Measurements from ENCODE around the gene ITGBL1. TPM values are rescaled to one million over a fixed set of nuclear protein-coding genes. Genes with fewer than 3 reads are reported as not detected.

ITGBL1 gene
- total and polyA plus RNA-seq, 2 donors (not counting 3 experiments of a cell fraction or from before 2014, with no cell fraction given), result 4.6 to 8.8 TPM

DNA sequence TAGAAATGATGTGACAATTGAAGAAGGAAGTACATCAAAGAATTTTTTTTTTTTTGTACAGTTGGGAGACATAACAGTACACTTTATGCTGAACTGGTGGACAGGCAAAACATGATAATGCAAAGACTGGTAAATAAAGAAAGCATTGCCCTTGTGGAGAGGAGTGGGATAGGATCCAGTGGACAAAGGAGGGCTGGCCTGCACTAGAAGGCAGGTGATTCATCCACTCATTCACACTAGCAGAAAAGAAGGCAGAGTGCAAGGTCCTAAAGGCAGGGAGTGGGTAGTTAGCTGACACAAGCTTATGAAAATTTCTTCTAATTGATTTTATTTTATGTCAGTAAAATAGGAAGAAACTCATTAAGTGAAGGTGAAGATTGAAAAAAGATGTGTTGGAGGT is 18.6 kb upstream of the ITGBL1 start:
- no peak for FAIRE-seq
- H2AFZ ChIP-seq (ENCODE audit: low read depth, low read length), result no peak overlapping the region
- no peaks in the 10 kb centered on the region for H4K20me1 ChIP-seq (replicated peaks; ENCODE audit: control insufficient read depth, extremely low read depth, insufficient read depth, low read length)
- no peak overlapping the region for H3K9ac ChIP-seq (replicated peaks; ENCODE audit: extremely low read depth, insufficient read depth, low read length)
- H3K27ac ChIP-seq (ENCODE audit: insufficient read depth, low read depth, low read length), result no peak overlapping the region
- no peaks in the 10 kb centered on the region for H3K79me2 ChIP-seq (ENCODE audit: control insufficient read depth, insufficient read depth, low read length)
- no peaks in the 10 kb centered on the region for H3K4me1 ChIP-seq (ENCODE audit: control insufficient read depth, extremely low read depth, insufficient read depth, low read length)
- H3K27me3 ChIP-seq (ENCODE audit: control insufficient read depth in 2 of 2, insufficient read depth in 2 of 2, low read length in 2 of 2), result no peaks in the 10 kb centered on the region
- H3K9me3 ChIP-seq (replicated peaks; ENCODE audit: control insufficient read depth, insufficient read depth, low read length), result no peaks in the 10 kb centered on the region
- no peaks in the 10 kb centered on the region for H3K36me3 ChIP-seq (ENCODE audit: control insufficient read depth in 2 of 2, extremely low read depth in 1 of 2, insufficient read depth in 2 of 2, low read length in 2 of 2)
- no peak overlapping the region for H3K4me3 ChIP-seq (replicated peaks in 1 of 3; ENCODE audit: insufficient read depth in 1 of 3, low read depth in 1 of 3, low read length in 3 of 3)
- no TSS peak for BruUV-seq (replicated peaks)
- no peaks in the 10 kb centered on the region for H3K9me1 ChIP-seq (replicated peaks; ENCODE audit: control insufficient read depth, extremely low read depth, insufficient read depth, low read length)
- H3K4me2 ChIP-seq (ENCODE audit: insufficient read depth, low read length), result no peak overlapping the region
- intact Hi-C loops (cut with micrococcal nuclease), result no loop called here
- dilution Hi-C loops (cut with MboI; ENCODE audit: extremely low pct_ligation_motif_present, low sequenced_read_pairs), result no loop called here
- CTCF ChIA-PET, result no interaction called here
- POLR2A ChIA-PET, result no interaction called here
- TF ChIP-seq EZH2 (IDR thresholded peaks at IDR 0.05; ENCODE audit: borderline replicate concordance, low read depth, low read length, severe bottlenecking), result no peak
- no peak for TF ChIP-seq MYC (IDR thresholded peaks at IDR 0.05; ENCODE audit: low read depth, low read length)
- TF ChIP-seq POLR2A (IDR thresholded peaks at IDR 0.05; ENCODE audit: low read depth, low read length), result no peak
- TF ChIP-seq, protein P1, sequence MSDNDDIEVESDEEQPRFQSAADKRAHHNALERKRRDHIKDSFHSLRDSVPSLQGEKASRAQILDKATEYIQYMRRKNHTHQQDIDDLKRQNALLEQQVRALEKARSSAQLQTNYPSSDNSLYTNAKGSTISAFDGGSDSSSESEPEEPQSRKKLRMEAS (IDR thresholded peaks at IDR 0.05; ENCODE audit: insufficient read depth, insufficient read length), result no peak
- TF ChIP-seq, protein P2, sequence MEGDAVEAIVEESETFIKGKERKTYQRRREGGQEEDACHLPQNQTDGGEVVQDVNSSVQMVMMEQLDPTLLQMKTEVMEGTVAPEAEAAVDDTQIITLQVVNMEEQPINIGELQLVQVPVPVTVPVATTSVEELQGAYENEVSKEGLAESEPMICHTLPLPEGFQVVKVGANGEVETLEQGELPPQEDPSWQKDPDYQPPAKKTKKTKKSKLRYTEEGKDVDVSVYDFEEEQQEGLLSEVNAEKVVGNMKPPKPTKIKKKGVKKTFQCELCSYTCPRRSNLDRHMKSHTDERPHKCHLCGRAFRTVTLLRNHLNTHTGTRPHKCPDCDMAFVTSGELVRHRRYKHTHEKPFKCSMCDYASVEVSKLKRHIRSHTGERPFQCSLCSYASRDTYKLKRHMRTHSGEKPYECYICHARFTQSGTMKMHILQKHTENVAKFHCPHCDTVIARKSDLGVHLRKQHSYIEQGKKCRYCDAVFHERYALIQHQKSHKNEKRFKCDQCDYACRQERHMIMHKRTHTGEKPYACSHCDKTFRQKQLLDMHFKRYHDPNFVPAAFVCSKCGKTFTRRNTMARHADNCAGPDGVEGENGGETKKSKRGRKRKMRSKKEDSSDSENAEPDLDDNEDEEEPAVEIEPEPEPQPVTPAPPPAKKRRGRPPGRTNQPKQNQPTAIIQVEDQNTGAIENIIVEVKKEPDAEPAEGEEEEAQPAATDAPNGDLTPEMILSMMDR (IDR thresholded peaks at IDR 0.05; ENCODE audit: extremely low read depth in 1 of 2, insufficient read depth in 1 of 2, low read depth in 1 of 2, low read length in 2 of 2), result no peak
- no peak for TF ChIP-seq FOS (IDR thresholded peaks at IDR 0.05; ENCODE audit: borderline replicate concordance, insufficient read depth, low read length)
- TF ChIP-seq POLR2AphosphoS5 (IDR thresholded peaks at IDR 0.05; ENCODE audit: insufficient read depth, low read depth, low read length), result no peak
- no peak for TF ChIP-seq JUN (IDR thresholded peaks at IDR 0.05; ENCODE audit: borderline replicate concordance, insufficient read depth, insufficient read length, low read depth)
- TF ChIP-seq GATA2 (IDR thresholded peaks at IDR 0.05; ENCODE audit: insufficient read depth, insufficient read length, low read depth, low read length), result no peak
- DNase-seq (ENCODE audit: low read depth, low spot score), result no peak

All from endothelial cell of umbilical vein (primary cell).